GM12878 (cell line): ENCODE data around the gene USH2A. TPM values are rescaled to one million over a fixed set of nuclear protein-coding genes. Genes with fewer than 3 reads are reported as not detected.

ENCODE experiments used
- ATAC-seq: fragments of 200-7000 bp; cut with Tn5 transposase; 3 replicates; pipeline ENCODE4 v1.9.1; 2020; ENCODE audit warnings: mild to moderate bottlenecking, moderate library complexity
- BruUV-seq: library from RNA; stranded (reverse); fragments of 400-500 nt; replicated peaks from 2 replicates; lab custom pipeline; 2021; lab: Mats Ljungman, UMichigan
- CTCF ChIA-PET: fragments of 300-600 bp; sonication (Branson Sonifier 250); formaldehyde crosslinking; extraction: SDS; loops from one replicate; lab custom pipeline; 2021; ENCODE audit warnings: inconsistent platforms; lab: Yijun Ruan, JAX
- POLR2A ChIA-PET: fragments of 350-600 bp; formaldehyde crosslinking; extraction: SDS; loops from one replicate; lab custom pipeline; 2021; ENCODE audit warnings: inconsistent platforms; lab: Charles Lee
- RAD21 ChIA-PET: fragments of 300-600 bp; sonication (Branson Sonifier 250); formaldehyde crosslinking; loops from one replicate; lab custom pipeline; 2023; ENCODE audit warnings: antibody characterized with exemption; ENCODE audit not compliant: unreplicated experiment; lab: Charles Lee
- SMC1A ChIA-PET: fragments of 300-600 bp; sonication (Branson Sonifier 250); formaldehyde crosslinking; loops from one replicate; lab custom pipeline; 2023; ENCODE audit not compliant: unreplicated experiment, uncharacterized antibody; lab: Charles Lee
- DNase-seq: peaks from one replicate; pipeline ENCODE4 v3.0.0-alpha.2; 2011; ENCODE audit warnings: low read depth, low spot score
- FAIRE-seq: peaks from 3 replicates; lab custom pipeline; 2011; peaks lifted over from hg19 to GRCh38; lab: Jason Lieb, UNC
- H2AFZ ChIP-seq: 2 replicates; pipeline ENCODE4 v1.6.0; 2011; ENCODE audit warnings: low read depth, low read length, control low read depth; ENCODE audit not compliant: control insufficient read depth
- H3K27ac ChIP-seq: 2 replicates; pipeline ENCODE4 v1.5.1; 2011; ENCODE audit warnings: control low read depth; ENCODE audit not compliant: control insufficient read depth, insufficient read depth
- H3K27me3 ChIP-seq, 2 experiments: replicated peaks in 1 of 2; 2 replicates each; pipeline versions ENCODE4 v1.6.0 to v1.6.1; 2011; ENCODE audit warnings: low read length in 1 of 2; ENCODE audit not compliant: control insufficient read depth in 2 of 2, insufficient read depth in 2 of 2
- H3K36me3 ChIP-seq, 2 experiments: 2 replicates each; pipeline ENCODE4 v1.5.1; 2011; ENCODE audit warnings: low read length in 1 of 2; ENCODE audit not compliant: control insufficient read depth in 2 of 2, insufficient read depth in 2 of 2
- H3K4me1 ChIP-seq: 2 replicates; pipeline ENCODE4 v1.6.1; 2011; ENCODE audit warnings: mild to moderate bottlenecking, low read length, moderate library complexity, mixed read lengths; ENCODE audit not compliant: control insufficient read depth, insufficient read depth
- H3K4me2 ChIP-seq: 2 replicates; pipeline ENCODE4 v1.6.0; 2011; ENCODE audit warnings: control low read depth; ENCODE audit not compliant: control insufficient read depth, insufficient read depth
- H3K4me3 ChIP-seq: fragments of 200-600 bp; sonication (generic); 2 replicates; pipeline ENCODE4 v1.5.1; 2016
- H3K79me2 ChIP-seq: 2 replicates; pipeline ENCODE4 v1.6.0; 2011; ENCODE audit warnings: low read length; ENCODE audit not compliant: control insufficient read depth, insufficient read depth
- H3K9ac ChIP-seq: 2 replicates; pipeline ENCODE4 v1.8.0; 2011; ENCODE audit warnings: low read length, control low read depth, mixed read lengths; ENCODE audit not compliant: control insufficient read depth, insufficient read depth
- H3K9me3 ChIP-seq: replicated peaks from 3 replicates; pipeline ENCODE4 v1.5.1; 2011; ENCODE audit warnings: mild to moderate bottlenecking, low read length; ENCODE audit not compliant: control insufficient read depth, insufficient read depth
- H4K20me1 ChIP-seq: 2 replicates; pipeline ENCODE4 v1.6.0; 2011; ENCODE audit not compliant: control insufficient read depth, insufficient read depth
- CBX5 ChIP-seq: sonication (generic); IDR thresholded peaks from 2 replicates; pipeline ENCODE4 v1.6.1; 2016; ENCODE audit warnings: low read depth, moderate library complexity, mild to moderate bottlenecking, inconsistent platforms
- GABPA ChIP-seq: IDR thresholded peaks from 2 replicates; pipeline ENCODE4 v1.6.1; 2014; ENCODE audit warnings: antibody characterized with exemption, low read depth, mild to moderate bottlenecking, inconsistent platforms
- KLF5 ChIP-seq: fragments of 450-650 bp; IDR thresholded peaks from 2 replicates; pipeline ENCODE4 v1.6.1; 2014; ENCODE audit warnings: mild to moderate bottlenecking; ENCODE audit not compliant: partially characterized antibody
- MXI1 ChIP-seq: fragments of 150-350 bp; IDR thresholded peaks from 2 replicates; pipeline ENCODE4 v1.6.1; 2011; ENCODE audit warnings: low read depth, mild to moderate bottlenecking, inconsistent platforms, low read length, improper control_type of control experiment
- RAD21 ChIP-seq: IDR thresholded peaks from 2 replicates; pipeline ENCODE4 v1.6.1; 2011; ENCODE audit warnings: mild to moderate bottlenecking, low read depth, low read length, moderate library complexity; ENCODE audit not compliant: insufficient read depth
- SMC3 ChIP-seq: IDR thresholded peaks from 2 replicates; pipeline ENCODE4 v1.6.1; 2011; ENCODE audit warnings: low read length, improper control_type of control experiment, borderline replicate concordance
- SPI1 ChIP-seq: IDR thresholded peaks from 2 replicates; pipeline ENCODE4 v1.6.1; 2011; ENCODE audit warnings: low read depth, mild to moderate bottlenecking, low read length, moderate library complexity, borderline replicate concordance; ENCODE audit not compliant: insufficient read depth
- WRNIP1 ChIP-seq: IDR thresholded peaks from 2 replicates; pipeline ENCODE4 v1.6.1; 2011; ENCODE audit warnings: low read depth, low read length, improper control_type of control experiment, borderline replicate concordance
- WGBS: methylation state at CpG from one replicate; pipeline ENCODE4 v1.1.6; 2016; ENCODE audit warnings: low lambda C conversion rate; ENCODE audit not compliant: insufficient replicate concordance, insufficient coverage; ENCODE audit errors: missing lambda C conversion rate; 5-methylcytosine and 5-hydroxymethylcytosine counted together
- in situ Hi-C: fragments of 300-500 bp; cut with MboI; formaldehyde crosslinking; loops from 9 replicates; pipeline ENCODE4 v1.14.3; 2018; ENCODE audit warnings: mixed read lengths
- intact Hi-C: fragments of 100-400 bp; cut with micrococcal nuclease; formaldehyde crosslinking; loops from one replicate; pipeline ENCODE4 v1.14.2; 2022; ENCODE audit not compliant: unreplicated experiment
- polyA plus RNA-seq, 11 experiments: library from polyadenylated mRNA; depleted of rRNA in 4 of 11; unstranded in 6 of 11; stranded (reverse) in 5 of 11; fragments of >200 nt; fragmentation: Nextera tagmentation in 4 of 11; fragmentation: Illumina TruSeq in 1 of 11; extraction: Ambion mirVana in 4 of 11; extraction: Trizol in 1 of 11; gene quantifications; 1 replicate in 1 of 11; 2 replicates in 10 of 11; pipeline versions ENCODE4 v1.2.1 to v1.2.3, GENCODE V29; 2011 to 2016; ENCODE audit warnings: inconsistent platforms in 2 of 11, missing spikeins in 2 of 11, low read depth in 1 of 11
- total RNA-seq, 4 experiments: library from RNA; depleted of rRNA in 3 of 4; stranded (reverse); fragments of >200 nt in 3 of 4; fragmentation: Illumina TruSeq in 1 of 4; extraction: Trizol in 1 of 4; gene quantifications; 2 replicates each; pipeline versions ENCODE4 v1.2.1 to v1.2.3, GENCODE V29; 2013 to 2021
- TF ChIP-seq, protein P1 (sequence below): IDR thresholded peaks from 2 replicates; pipeline ENCODE4 v1.6.1; 2011; ENCODE audit warnings: mild to moderate bottlenecking, low read depth, low read length, moderate library complexity; ENCODE audit not compliant: insufficient replicate concordance
- TF ChIP-seq, protein P2 (sequence below): fragments of 450-650 bp; IDR thresholded peaks from 2 replicates; pipeline ENCODE4 v1.6.1; 2017; ENCODE audit warnings: borderline replicate concordance
- TF ChIP-seq, protein P3 (sequence below), 3 experiments: IDR thresholded peaks in 2 of 3; conservative IDR thresholded peaks in 1 of 3; 2 replicates each; pipeline ENCODE4 v1.5.1; 2011; ENCODE audit warnings: low read depth in 3 of 3, low read length in 3 of 3, mild to moderate bottlenecking in 3 of 3, control low read depth in 2 of 3, moderate library complexity in 2 of 3, inconsistent platforms in 1 of 3, mixed read lengths in 1 of 3; ENCODE audit not compliant: control insufficient read depth in 2 of 3, insufficient read depth in 1 of 3; ENCODE audit errors: extremely low read depth in 1 of 3

The USH2A gene
- total and polyA plus RNA-seq, 10 of the 15 experiments (the other 5 are each of a cell fraction or from before 2014, with no cell fraction given) = under 0.01 to 0.20 (median 0.01) TPM; not detected in 2

DNA sequence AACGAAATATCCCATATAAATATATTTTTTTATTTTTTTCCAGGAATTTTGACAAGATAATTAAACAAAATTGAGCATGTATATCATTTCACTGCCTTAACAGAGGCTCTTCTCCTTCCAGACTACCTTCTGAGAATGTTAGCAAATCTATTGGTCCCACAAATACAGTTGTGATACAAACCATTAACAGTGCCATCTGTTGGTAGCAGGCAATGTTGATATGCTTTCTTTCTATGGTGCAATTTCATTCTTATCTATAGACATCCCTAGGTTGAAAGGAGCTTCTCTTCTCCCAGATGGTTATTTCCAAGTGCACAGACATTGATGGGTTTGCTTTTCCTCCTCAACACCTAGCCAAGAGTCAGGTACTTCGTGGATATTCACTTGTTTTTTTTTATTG, 303.6 kb downstream of the USH2A start:
- ATAC-seq = peak; percentile 86
- Histone ChIP-seq H3K27ac (no peak overlapping the region), H3K27me3 (no peaks in the 10 kb centered on the region), H3K4me2 (no peak overlapping the region), H4K20me1 (no peaks in the 10 kb centered on the region), H3K9ac (no peak overlapping the region), H3K4me1 (no peaks in the 10 kb centered on the region), H3K4me3 (no peak overlapping the region), H3K36me3 (no peaks in the 10 kb centered on the region), H3K9me3 (no peaks in the 10 kb centered on the region), H2AFZ (no peak overlapping the region), H3K79me2 (no peaks in the 10 kb centered on the region)
- ChIA-PET CTCF (interaction anchor here (0.6 to 3.1 kb wide), 10 partner anchors 38 to 240 kb away, joined by 3 to 12 read pairs (median 4); no protein-coding TSS in a partner anchor), RAD21 (interaction anchor here (1.1 to 1.6 kb wide), 2 partner anchors 13 to 29 kb away, joined by 3 to 5 read pairs; no protein-coding TSS in a partner anchor), SMC1A (interaction anchor here (0.6 to 2.0 kb wide), 11 partner anchors 11 to 412 kb away, joined by 3 to 8 read pairs (median 3); no protein-coding TSS in a partner anchor), POLR2A (no interaction called here)
- intact Hi-C loops = loop anchor here (1.0 to 10.0 kb wide), 2 partner anchors 127 to 295 kb away; no protein-coding TSS in a partner anchor
- no peak for DNase-seq
- TF ChIP-seq MXI1 (no peak), RAD21 (peak; percentile 47; the same call in 1 of the 2 replicates), GABPA (no peak), KLF5 (no peak), WRNIP1 (no peak), SMC3 (peak; percentile 63; the same call in 1 of the 2 replicates), CBX5 (no peak), SPI1 (no peak)
- TF ChIP-seq, protein P1, sequence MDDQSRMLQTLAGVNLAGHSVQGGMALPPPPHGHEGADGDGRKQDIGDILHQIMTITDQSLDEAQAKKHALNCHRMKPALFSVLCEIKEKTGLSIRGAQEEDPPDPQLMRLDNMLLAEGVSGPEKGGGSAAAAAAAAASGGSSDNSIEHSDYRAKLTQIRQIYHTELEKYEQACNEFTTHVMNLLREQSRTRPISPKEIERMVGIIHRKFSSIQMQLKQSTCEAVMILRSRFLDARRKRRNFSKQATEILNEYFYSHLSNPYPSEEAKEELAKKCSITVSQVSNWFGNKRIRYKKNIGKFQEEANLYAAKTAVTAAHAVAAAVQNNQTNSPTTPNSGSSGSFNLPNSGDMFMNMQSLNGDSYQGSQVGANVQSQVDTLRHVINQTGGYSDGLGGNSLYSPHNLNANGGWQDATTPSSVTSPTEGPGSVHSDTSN = no peak
- TF ChIP-seq, protein P2, sequence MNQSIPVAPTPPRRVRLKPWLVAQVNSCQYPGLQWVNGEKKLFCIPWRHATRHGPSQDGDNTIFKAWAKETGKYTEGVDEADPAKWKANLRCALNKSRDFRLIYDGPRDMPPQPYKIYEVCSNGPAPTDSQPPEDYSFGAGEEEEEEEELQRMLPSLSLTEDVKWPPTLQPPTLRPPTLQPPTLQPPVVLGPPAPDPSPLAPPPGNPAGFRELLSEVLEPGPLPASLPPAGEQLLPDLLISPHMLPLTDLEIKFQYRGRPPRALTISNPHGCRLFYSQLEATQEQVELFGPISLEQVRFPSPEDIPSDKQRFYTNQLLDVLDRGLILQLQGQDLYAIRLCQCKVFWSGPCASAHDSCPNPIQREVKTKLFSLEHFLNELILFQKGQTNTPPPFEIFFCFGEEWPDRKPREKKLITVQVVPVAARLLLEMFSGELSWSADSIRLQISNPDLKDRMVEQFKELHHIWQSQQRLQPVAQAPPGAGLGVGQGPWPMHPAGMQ = no peak
- TF ChIP-seq, protein P3, sequence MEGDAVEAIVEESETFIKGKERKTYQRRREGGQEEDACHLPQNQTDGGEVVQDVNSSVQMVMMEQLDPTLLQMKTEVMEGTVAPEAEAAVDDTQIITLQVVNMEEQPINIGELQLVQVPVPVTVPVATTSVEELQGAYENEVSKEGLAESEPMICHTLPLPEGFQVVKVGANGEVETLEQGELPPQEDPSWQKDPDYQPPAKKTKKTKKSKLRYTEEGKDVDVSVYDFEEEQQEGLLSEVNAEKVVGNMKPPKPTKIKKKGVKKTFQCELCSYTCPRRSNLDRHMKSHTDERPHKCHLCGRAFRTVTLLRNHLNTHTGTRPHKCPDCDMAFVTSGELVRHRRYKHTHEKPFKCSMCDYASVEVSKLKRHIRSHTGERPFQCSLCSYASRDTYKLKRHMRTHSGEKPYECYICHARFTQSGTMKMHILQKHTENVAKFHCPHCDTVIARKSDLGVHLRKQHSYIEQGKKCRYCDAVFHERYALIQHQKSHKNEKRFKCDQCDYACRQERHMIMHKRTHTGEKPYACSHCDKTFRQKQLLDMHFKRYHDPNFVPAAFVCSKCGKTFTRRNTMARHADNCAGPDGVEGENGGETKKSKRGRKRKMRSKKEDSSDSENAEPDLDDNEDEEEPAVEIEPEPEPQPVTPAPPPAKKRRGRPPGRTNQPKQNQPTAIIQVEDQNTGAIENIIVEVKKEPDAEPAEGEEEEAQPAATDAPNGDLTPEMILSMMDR (IDR thresholded peaks at IDR 0.05 in 2 of 3, conservative IDR thresholded peaks at IDR 0.05 in 1 of 3; ENCODE audit: control insufficient read depth in 2 of 3, extremely low read depth in 1 of 3, insufficient read depth in 1 of 3, low read depth in 3 of 3, low read length in 3 of 3) = peak; percentile 35 to 55 (median 46); a peak in 5 of 6 replicates
- in situ Hi-C loops = no loop called here
- BruUV-seq = no TSS peak
- FAIRE-seq = peak; percentile 7
- WGBS = 2% methylated on average over 2 of the region's 2 CpGs
